LNCaP clone FGC (cell line): ENCODE results near the gene MAGI1.

Experiments used
- DNase-seq: peaks from one replicate; pipeline ENCODE4 v3.0.0-alpha.2; 2011; ENCODE audit warnings: low read depth
- H3K4me3 ChIP-seq: 2 replicates; pipeline ENCODE4 v1.5.1; 2011; ENCODE audit warnings: mild to moderate bottlenecking, low read depth, low read length, control low read depth
- CTCF ChIP-seq: IDR thresholded peaks from 2 replicates; pipeline ENCODE4 v1.5.1; 2012; ENCODE audit warnings: mild to moderate bottlenecking; ENCODE audit not compliant: control insufficient read depth, insufficient read depth; ENCODE audit errors: extremely low read depth

Gene MAGI1

GRCh38 chr3:65960087-65960486, 78.6 kb downstream of the MAGI1 start:
- H3K4me3 ChIP-seq, result no peak overlapping the region
- DNase-seq, result no peak
- no peak for TF ChIP-seq CTCF

- TF ChIP-seq CTCF, result no peak
- DNase-seq, result no peak
Observed at GRCh38 chr3:65958216-65958615, 80.5 kb downstream of the MAGI1 start.

GRCh38 chr3:65955792-65956477, 82.8 kb downstream of the MAGI1 start:
- H3K4me3 ChIP-seq, result no peak overlapping the region
- TF ChIP-seq CTCF, result no peak
- no peak for DNase-seq

More at GRCh38 chr3:65958216-65958615, 80.5 kb downstream of the MAGI1 start:
- no peak overlapping the region for H3K4me3 ChIP-seq

GRCh38 chr3:65953881-65954733, 84.6 kb downstream of the MAGI1 start:
- DNase-seq, result no peak
- TF ChIP-seq CTCF, result no peak
- H3K4me3 ChIP-seq, result peak overlapping the region; percentile 31

GRCh38 chr3:65953301-65953812, 85.4 kb downstream of the MAGI1 start:
- peak overlapping the region; percentile 31; the same call in 1 of the 2 replicates for H3K4me3 ChIP-seq
- no peak for TF ChIP-seq CTCF
- peak; percentile 98 for DNase-seq

- no peak overlapping the region for H3K4me3 ChIP-seq
- TF ChIP-seq CTCF, result no peak
Observed at GRCh38 chr3:65952842-65953241, 85.9 kb downstream of the MAGI1 start.

More at GRCh38 chr3:65952842-65953241, 85.9 kb downstream of the MAGI1 start:
- no peak for DNase-seq
